Measurements from ENCODE around the gene XPO1.

GRCh38 chr2:61435291-61435690 is 102.9 kb downstream of the XPO1 start:
- no peak for TF ChIP-seq CTCF (IDR thresholded peaks at IDR 0.05; ENCODE audit: extremely low read depth in 1 of 2, insufficient read depth in 1 of 2, low read depth in 1 of 2, low read length in 2 of 2)
- no peak for TF ChIP-seq MYC (IDR thresholded peaks at IDR 0.05; ENCODE audit: low read depth, low read length)
- no peak for TF ChIP-seq POLR2A (IDR thresholded peaks at IDR 0.05; ENCODE audit: low read depth, low read length)
